ENCODE data around the gene AGPS.

AGPS gene

DNA sequence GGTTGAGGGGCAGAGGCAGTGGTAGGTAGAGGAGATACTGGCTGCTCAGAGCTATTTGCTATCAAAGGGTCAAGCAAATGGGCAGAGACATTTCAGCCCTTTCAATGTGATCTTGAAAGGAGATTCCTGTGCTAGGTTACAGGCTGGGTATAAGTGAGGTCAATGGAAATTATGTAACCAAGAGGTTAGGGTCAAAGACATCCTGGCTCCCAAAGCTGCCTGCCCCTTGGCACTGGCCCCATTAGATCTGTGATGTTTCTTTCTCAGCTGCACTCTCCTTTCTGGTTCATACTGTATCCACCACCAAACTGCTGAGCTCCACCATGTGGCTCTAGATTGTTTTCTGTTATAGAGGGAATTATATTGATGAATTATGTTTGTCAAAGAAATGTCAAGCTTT lies 200.4 kb downstream of the AGPS start:
- no peak for DNase-seq (ENCODE audit: low read depth)

GRCh38 chr2:177593402-177593801 lies 200.8 kb downstream of the AGPS start:
- DNase-seq (ENCODE audit: low read depth): no peak
